DND-41 (cell line): ENCODE measurements around the gene JCAD.

ENCODE experiments used
- EZH2 ChIP-seq: IDR thresholded peaks from 3 replicates; pipeline ENCODE4 v1.6.1; 2012; ENCODE audit warnings: borderline replicate concordance, low read depth, mild to moderate bottlenecking, moderate library complexity, low read length, inconsistent platforms; ENCODE audit not compliant: severe bottlenecking
- TF ChIP-seq, protein P1 (sequence below): IDR thresholded peaks from 2 replicates; pipeline ENCODE4 v1.5.1; 2012; ENCODE audit warnings: borderline replicate concordance, low read length, moderate library complexity, mild to moderate bottlenecking; ENCODE audit not compliant: poor library complexity, severe bottlenecking; ENCODE audit errors: extremely low read depth

DNA sequence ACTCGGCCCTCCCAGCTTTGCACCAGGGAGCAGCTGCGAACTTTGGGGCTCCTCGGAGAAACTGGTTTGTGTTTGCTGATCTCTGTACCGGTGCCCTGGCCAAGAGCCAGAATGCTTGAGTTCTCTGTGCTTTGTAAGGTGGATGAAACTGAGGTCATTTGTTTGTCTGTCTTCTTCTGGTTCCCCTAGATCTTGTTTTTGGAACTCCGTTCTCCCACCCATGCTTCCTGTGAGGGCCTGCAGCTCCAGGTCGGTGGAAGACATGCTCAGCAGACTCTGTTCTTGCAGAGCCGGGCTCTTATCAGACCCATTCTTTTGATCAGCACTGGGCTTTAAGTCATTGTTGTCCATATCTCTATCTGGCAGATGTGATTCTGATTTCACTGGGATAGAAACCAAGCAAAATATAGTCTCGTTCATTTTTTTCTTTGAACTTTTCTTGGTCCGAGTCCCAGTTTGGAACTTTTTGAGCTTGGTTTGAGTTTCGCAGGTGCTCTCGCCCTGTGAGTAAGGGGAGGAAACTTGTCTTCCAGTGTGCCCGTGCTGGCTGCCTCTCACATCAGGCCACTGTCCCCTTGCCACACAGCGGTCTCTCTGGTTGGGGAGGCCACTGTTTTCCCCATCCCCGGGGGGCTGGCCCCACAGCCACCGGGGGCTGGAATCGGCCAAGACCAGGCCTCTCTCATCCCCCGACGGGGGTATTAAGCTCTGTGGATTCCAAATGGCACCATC is 31.2 kb downstream of the JCAD start:
- TF ChIP-seq, protein P1, sequence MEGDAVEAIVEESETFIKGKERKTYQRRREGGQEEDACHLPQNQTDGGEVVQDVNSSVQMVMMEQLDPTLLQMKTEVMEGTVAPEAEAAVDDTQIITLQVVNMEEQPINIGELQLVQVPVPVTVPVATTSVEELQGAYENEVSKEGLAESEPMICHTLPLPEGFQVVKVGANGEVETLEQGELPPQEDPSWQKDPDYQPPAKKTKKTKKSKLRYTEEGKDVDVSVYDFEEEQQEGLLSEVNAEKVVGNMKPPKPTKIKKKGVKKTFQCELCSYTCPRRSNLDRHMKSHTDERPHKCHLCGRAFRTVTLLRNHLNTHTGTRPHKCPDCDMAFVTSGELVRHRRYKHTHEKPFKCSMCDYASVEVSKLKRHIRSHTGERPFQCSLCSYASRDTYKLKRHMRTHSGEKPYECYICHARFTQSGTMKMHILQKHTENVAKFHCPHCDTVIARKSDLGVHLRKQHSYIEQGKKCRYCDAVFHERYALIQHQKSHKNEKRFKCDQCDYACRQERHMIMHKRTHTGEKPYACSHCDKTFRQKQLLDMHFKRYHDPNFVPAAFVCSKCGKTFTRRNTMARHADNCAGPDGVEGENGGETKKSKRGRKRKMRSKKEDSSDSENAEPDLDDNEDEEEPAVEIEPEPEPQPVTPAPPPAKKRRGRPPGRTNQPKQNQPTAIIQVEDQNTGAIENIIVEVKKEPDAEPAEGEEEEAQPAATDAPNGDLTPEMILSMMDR, result no peak
- TF ChIP-seq EZH2, result no peak
